Stimulated activated CD8-positive, alpha-beta memory T cell treated with anti-CD3 and anti-CD28 coated beads, Interleukin-15, amount 100 ng/mL, for 48 hours (primary cell): ENCODE results near the gene FAM20C.

Source experiments
- DNase-seq, 2 donors: peaks; one replicate each; pipeline ENCODE4 v3.0.0-alpha.2; 2020; ENCODE audit warnings: low read depth in 2 of 2

The FAM20C gene

DNA sequence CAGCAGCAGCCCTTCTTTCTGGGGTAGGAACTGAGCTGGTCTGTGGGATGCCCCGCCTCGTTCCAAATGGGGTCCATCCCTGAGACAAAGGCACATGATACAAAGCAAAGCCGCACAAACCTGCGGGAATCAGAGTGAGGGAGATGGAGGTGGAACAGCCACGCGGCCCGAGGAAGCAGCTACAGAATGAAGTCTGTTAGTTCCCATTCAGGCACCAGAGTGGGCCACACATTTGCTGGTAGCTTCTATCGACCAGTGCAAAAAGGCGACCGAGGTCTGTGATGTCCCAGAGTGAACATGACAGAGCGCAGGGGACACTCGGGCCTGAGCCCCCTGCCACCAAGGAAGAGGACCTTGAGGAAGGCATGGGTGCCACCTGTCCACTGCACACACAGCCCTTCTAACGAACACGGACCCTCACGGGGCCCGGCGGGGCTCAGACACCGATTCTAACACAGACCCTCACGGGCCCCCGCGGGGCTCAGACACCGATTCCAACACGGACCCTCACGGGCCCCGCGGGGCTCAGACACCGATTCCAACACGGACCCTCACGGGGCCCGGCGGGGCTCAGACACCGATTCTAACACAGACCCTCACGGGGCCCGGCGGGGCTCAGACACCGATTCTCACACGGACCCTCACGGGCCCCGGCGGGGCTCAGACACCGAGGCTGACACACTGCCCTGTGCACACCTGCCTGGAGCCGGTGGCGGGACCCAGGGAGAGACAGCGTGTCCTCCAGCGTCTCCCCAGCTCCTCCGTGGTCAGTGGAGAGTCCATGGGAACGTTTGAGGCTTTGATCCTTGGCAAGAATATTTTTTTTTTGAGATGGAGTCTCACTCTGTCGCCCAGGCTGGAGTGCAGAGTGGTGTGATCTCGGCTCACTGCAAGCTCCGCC lies 32.8 kb upstream of the FAM20C start:
- DNase-seq: no peak

DNA sequence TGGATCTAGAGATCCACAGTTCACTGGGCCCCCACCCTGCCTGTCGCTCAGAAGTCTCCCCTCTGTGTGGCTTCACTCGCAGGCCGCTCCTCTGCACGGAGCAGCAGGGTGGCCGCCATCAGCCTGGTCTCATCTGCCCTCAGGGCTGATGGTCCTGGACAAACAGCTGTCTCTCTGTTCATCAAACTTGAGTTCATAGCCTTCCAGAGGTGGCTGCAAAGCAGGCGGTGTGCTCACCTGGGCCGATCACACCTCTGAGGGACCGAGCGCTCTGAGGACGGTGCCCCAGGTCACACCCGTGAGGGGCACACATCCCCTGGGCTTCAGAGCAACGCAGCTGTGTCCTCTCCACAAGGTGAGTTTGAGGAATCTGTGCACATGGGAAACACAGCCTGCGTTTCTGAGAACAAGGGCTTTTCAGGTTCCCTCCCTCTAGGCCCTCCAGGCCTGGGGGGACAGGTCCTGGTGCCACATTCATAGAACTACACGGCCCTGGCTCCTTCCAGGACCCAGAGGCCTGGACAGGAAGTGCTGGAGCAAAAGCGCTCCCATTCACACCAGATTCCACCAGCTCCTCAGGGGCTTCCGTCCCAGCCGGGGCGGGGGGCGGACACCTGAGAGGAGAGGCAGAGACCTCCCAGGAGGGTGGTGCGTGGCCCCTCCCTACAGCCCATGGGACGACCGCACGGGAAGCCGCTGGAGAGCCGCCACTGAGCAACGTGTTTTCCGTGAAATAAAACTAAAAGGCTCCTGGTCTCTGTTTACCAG lies 31.2 kb upstream of the FAM20C start:
- DNase-seq: no peak

DNA sequence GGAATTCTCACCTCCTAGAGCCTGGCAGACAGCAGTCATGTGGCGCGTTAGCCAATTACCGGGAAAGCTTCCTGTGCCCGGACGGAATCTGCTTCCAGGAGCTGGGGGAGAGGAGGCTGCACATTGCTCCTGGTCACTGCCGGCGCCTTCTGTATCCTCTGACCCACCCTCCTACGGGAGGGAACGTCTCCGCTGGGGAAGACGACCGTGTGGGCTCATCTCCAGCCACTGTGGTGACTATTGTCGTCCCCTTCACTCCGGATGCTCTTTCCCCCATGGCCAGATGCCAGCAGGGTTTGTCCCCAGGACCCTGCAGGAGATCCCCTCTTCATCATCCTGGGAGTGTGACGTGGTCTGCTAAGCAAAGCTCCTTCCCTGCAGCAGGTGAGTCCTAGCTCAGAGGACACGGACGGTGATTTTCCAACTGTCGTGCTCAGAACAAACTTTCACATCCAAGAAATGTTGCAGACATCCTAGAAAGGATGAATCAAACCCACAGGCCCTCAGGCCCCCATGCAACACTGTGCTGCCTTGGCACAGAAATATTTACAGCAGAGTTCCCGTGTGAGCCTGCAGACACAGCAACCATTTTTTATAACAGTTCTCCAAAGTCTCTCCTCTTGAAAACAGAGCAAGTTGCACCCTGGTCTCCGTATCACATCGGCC lies 29.6 kb upstream of the FAM20C start:
- DNase-seq: no peak

DNA sequence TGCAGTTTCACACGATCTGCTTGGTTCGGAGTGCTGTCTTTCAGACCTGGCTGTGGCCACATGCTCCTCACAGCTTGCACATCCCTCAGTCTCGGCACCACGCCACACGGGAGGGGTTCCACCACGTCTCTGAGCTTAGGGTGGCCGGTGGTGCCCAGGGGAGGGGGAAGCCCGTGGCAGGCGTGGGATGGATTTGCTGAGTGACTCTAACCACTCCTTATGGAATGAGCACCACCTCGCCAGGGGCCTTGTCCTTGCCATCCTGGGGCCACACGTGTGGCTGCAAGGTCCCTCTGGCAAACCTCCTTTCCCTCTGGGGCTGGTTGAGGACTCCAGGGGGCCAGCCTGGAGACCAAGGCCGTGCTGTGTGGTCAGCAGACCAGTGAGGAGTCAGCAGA lies 29.1 kb upstream of the FAM20C start:
- no peak for DNase-seq

DNA sequence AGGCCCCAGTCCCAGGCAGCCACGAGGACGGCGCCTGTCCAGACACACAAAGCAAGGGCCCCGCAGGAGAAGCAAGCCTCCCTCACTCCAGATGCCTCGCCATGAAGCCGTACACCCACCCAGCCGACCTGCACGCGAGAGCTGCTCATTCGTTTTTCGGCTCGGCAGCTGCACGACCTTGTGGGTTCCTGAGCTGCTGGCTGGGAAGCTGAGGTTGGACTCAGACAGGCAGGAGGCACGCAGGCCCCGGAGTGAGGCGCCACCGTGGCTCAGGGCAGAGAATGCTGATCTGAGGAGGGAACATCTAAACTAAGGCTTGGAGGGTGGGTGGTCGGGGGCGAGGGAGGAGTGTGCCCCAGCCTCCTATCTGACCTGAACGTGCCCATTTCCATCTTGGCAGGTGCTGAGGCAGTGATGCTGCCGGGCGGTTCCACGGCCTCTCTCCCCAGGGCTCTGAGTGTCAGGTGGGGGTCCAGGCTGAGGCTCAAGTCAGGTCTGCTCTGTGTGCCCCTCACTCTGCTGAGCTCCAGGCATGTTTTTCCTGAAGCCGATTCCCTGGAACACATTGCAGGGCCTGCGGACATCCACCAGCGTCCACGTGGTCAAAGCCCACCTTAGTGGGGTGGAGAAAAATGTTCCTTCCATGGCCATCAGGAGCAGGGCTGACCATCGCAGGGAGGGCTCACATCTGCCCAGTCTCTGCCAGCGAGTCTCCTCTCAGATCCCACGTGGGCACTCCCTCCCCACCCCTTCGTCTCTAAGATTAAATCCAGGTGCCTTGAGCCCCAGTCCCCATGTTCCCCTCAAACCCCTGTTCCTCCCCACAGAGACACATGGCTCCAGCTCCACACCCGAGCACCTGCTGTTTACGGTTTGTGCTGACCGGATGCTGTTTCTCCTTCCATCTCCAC lies 28.1 kb upstream of the FAM20C start:
- DNase-seq: no peak

DNA sequence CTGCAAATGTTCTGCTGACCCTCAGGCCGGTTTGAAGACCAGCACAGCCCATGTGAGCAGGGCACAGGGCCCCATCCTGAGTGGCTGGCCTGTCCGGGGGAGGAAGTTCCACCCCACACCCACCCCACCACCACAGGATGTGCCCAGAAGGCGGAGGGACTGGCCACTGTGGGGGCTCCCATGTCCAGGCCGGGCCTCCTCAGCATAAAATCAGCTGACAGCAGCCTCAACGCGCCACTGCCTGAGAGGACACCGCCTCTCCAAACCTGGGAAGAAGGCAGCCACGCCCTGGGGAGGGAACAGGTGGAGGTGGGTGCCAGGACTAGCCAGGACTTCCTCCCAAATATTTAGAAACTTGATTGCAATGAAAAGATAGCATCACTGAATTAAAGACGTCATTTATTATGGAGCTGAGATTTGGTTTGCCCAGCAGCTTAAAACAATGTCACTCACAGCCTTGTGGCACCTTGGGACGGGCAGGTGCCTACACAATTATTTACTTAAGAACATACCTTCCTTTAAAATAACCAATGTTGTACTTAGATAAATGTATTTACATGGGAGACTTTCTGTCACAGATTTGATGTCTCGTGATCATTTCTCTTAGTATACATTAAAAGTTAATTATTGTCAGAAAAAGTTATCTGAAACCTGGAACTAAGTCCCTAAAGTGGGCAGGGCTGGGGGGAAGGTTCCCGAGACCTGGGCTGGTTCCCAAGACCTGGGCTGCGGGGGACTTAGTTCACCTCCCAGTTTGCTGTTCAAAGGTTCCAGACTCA lies 27.3 kb upstream of the FAM20C start:
- no peak for DNase-seq

DNA sequence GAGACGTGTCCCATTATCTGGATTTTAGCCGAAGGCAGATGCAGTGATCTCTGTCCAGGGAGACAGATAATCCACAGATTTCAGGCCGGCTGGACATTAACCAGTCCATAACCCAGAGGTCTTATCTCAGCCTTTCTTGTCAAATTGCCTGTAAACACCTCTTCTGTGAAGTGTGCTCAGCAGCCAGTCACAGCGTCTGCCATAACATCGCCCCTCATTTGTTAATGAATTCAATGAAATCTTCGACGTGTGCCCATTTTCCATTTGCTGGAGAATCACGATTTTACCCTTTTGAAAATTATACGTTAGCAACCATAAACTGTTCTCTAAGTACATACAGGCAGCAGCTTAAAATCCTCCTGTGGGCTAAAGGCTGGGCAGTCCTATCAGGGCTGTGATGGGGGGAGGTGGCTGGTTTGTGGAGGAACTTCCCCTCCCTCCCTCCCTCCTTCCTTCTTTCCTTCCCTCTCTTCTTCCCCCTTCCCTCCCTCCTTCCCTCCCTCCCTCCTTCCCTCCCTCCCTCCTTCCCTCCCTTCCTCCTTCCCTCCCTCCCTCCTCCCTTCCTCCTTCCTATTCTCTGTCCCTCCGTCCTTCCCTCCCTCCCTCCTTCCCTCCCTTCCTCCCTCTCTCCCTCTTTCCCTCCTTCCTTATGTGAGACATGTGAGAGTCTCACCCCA lies 26.6 kb upstream of the FAM20C start:
- no peak for DNase-seq

DNA sequence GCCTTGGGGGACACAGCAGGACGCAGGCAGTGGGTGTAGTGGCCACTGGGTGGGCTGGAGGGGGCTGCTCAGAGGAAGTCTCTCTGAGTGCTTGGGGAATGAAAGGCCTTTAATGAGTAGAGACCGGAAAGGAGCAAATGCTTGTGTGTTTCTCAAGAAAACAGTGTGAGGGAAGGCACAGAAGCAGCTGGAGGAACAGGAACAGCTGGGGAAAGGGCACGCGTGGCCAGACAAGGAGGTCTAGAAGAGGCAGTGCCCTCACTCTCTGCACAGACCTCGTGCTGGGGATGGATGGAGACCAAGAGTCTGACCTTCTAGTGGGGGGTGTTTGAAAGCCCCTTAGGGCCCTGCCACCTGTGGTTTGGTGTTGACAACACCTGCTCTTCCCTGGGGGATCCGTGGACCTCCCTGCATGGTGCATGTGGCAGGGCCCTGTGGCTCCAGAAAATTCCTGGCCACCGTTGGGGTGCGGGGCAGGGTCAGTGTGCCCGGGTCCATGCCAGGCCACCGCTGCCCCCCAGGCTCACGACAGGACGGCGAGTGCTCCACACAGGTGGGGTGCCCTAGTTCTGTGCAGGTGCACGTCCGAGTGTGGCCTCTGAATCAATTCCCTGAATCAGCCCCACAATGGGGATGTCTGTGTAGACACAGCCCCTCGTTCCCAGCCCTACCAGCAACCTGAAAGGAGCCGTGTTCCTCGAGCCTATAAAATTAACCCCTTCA lies 25.9 kb upstream of the FAM20C start:
- no peak for DNase-seq

DNA sequence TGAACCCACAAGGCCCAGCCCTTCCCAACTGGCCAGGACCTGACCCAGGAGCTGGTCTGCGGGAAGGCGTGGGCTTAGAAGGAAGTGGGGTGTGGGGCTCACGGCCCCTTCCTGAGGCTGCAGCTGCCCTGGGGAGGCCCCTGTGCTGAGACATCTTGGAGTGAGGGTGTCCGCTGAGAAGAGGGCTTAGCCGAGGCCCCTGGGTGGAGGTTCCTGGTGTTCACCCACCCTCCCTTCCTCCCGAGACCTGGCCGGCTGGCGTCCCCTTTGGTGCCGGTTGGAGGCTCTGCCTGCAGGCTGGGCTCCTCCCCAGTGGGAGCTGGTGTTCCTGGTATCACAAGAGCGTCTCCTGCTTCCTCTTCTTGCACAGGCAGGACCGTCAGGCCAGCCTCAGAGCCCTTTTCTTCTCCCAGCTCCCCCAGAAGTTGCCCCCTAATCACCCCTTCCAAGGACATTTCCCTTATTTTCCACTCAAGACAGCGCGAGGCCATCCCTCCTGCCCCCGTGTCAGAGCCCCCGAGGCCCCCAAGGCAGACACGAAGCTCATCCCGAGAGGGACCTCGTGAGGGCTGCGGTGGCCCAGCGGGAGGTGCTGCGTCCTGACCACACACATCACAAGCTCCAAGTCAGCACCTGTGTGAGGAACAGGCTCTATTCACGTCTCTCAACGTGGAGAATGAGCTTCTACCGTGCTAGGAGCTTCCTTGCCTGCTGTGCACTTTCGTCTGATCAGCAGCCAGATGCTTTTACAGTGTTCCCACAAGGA lies 25.1 kb upstream of the FAM20C start:
- DNase-seq: no peak

DNA sequence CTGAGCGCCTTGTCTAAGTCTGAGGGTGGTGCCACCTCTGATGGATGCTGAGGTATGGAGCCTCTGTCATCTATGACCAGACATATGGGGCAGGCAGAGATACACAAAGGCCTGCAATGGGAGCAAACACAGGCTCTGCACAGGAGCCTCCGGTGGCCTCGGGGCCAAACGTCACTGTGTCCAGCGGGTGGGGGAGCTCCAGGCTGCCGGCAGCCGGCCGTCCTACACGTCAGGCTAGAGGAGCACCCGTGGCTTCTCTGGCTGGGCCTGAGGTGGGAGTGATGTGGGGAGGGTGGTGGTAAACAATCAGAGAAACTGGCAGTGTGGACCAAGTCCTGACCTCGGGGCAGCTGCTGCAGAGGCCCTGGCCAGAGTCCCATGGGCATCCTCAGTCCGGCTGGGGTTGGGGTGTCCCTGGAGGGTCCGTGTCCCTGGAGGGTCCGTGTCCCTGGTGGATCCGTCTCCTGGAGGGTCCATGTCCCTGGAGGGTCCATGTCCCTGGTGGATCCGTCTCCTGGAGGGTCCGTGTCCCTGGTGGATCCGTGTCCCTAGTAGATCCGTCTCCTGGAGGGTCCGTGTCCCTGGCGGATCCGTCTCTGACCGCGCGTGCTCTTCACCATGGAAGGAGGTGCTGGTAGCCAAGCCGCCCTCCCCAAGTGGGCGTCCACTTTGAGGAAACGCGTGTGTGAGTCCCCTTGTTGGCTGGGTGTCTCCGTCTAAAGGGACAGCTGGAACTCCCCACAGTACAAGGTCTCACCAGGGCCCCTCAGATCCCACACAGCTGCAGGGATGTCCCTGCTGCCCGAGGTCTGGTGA lies 24.2 kb upstream of the FAM20C start:
- DNase-seq: no peak

DNA sequence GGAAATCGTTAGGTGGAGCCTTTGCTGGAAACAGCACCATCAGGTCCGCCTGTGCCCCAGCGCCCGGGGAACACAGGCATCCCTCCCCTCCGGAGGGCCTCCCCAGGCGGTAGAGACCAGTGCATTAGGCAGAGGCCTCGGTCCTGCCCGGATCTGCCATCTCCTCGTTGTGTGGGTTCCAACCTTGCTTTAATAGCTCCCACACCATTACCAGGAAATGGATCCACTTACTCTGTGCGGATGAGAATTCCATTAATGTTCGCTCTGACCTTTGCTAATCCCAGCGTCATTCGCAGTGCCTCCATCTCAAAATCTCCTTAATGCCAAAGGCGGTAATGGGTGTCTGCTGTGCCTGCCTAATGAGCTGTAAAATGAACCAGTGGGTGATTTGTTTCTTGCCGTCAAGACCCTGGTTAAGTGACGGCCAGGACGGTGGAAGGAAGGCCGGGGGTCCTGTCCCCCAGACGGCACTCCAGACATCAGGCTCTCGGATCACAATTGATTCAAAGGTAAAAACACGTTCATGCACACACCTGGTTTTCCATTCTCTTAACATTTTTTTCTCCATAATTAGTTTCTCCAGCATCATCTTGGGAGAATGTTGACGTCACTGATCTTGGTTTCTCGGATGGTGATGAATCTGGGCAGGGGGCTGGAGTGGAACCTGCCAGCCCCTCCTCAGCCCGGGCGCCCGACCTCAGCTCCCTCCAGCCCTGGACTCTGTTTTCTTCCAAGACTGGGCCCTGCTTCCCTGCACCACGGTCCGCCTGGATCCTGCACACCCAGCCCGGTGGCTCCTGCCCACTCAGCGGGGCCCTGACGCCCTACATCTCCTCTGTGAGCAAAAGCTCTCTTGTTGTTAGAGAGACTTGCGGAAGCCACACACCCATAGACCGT lies 22.8 kb upstream of the FAM20C start:
- no peak for DNase-seq

DNA sequence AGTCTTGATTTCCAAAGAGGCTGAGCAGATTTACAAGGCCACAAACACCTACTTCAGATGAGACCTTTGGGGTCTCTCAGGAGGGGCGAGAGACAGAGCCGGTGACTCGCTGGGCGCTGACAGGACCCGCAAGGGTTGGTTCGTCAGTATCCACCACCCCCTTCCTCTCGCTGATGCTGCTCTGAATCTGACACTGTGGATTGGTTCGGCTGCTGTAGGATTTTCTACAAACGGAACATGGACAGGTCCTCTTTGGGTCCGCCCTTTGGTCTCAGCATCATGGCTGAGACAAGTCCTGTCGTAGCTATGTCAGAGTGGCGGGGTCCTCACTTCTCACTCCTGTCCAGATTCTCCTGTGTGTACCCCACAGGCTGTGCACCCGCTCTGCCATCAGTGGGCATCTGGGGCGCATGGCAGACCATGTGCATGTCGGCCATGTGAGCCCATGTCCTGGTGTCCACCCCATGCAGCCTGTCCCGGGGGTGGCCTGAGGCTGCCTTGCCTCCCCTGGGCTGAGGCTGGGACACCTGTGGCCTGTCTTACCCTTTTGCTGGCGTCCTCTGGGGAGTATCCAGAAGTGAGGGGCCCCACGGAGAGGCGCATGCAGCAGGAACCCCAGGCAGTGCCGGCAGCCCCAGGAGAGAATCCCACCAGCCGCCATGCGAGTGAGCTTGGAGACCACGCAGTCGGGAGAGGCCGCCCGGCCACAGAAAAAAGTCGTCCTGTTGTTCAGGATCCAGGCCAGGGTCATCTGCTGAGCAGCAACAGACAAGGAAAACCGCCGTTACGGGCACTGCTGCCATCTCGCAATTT lies 21.6 kb upstream of the FAM20C start:
- DNase-seq: no peak

DNA sequence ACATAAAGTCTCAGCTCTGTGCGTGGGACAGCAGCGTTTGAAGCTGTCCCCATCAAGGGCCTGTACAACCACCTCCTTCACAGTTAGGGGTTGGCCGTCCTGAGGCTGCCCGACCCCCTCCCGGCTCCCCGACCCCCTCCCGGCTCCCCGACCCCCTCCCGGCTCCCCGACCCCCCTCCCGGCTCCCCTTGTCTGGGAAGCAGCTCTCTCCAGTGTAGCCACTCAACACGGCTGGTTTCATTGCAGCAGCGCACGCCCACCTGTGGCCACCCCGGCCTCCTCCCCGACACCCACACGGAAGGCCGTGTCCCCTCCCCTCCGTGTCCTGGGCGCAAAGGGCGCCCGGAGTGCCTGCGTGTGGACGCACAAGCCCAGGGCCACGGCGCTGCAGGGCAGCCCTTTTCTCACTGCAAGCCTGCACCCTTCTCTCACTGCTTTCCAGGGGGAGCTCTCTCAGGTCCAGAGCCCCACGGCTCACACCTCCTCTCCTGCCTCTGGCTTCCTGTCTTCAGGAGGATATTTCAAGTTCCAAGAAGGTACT lies 20.9 kb upstream of the FAM20C start:
- DNase-seq: no peak

DNA sequence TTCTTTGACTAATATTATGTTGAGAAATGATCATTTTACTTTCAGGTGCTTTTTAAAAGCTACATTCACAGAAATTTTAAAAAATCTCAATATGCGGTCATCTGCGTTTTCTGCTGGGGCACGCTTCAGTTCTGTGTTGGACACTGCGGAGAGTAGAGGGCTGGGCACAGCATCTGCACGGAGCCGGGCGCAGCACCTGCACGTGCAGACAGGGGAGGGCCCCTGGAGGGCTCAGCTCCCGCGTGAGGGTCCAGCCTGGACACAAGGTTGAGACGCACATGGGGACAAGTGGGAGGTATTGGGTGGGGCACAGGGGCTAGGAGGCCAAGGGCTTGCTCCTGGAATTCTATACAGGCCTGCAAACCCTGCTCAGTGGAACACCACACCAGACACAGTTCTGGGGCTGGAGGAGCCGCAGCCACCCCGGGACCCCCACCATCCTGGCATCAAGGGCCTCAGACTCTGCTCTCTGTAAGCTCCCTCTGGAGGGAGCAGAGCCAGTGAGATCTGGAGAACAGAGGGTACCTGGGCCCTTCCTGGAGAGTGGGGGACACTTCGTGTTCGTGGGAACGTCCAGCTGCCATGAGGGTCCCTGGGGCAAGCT lies 20.4 kb upstream of the FAM20C start:
- no peak for DNase-seq

DNA sequence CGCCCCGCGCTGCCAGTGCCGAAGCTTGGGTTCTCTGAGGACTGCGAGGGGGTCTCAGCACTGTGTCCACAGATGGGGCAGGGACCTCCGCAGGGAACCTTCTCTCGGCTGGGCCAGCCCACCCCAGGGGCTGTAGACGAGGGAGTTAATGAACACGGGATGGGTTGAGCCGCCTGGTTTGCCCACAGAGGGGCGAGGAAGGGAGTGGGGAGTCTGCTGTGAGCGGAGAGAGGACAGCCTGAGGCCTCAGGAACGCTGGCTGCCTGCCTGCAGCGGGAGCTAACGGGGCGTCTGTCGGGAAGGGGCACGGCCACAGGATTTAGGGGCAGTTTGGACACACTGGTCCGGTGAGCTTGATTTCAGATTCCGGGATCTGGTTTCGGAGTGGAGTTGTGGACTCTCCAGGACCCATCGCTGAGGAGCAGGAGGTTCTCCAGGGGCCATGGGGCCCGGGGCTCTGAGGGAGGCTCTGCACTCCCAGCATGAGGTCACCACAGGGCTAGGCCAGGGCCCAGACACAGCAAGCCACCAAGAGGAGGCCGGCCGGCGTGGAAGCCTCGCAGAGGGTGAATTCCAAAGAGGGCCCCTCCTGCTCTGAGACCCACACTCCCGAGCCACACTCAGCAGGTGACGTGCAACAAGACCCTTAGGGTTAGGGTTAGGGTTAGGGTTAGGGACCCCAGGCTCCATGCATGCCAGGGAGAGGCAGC lies 19.0 kb upstream of the FAM20C start:
- DNase-seq: no peak
